SH-SY5Y (cell line): ENCODE results near the gene VPS52.

Experiments used
- GATA2 ChIP-seq: IDR thresholded peaks from 2 replicates; pipeline ENCODE4 v1.6.1; 2011; ENCODE audit warnings: mild to moderate bottlenecking, low read depth, low read length
- GATA3 ChIP-seq: IDR thresholded peaks from 2 replicates; pipeline ENCODE4 v1.6.1; 2011; ENCODE audit warnings: low read depth, mild to moderate bottlenecking, low read length, moderate library complexity

Gene VPS52

DNA sequence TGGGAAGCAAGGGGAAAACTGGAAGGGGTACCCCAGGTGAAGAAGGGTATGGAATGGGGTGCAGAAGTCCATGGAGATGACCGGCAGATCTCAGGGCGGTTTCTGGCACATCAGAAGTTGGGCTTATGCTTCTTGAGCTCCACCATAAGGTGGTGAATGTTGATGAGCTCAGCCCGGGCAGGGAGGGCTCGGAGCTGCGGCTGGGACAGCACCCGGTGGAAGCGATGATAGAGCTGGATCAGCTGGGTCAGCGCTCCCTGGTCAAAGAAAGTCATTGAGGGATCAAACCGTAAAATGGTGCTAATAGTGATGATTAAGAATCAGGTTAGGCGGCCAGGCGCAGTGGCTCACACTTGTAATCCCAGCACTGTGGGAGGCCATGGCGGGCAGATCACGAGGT lies 20.9 kb downstream of the VPS52 start:
- no peak for TF ChIP-seq GATA3
- no peak for TF ChIP-seq GATA2

GRCh38 chr6:33249732-33250630 lies 21.7 kb downstream of the VPS52 start:
- no peak for TF ChIP-seq GATA2
- no peak for TF ChIP-seq GATA3

- TF ChIP-seq GATA3 (no peak), GATA2 (no peak; the same call in 1 of the 2 replicates)
Measured at GRCh38 chr6:33248932-33249731, 22.5 kb downstream of the VPS52 start.

GRCh38 chr6:33248643-33248931 lies 23.1 kb downstream of the VPS52 start:
- TF ChIP-seq GATA2 (no peak), GATA3 (no peak)

DNA sequence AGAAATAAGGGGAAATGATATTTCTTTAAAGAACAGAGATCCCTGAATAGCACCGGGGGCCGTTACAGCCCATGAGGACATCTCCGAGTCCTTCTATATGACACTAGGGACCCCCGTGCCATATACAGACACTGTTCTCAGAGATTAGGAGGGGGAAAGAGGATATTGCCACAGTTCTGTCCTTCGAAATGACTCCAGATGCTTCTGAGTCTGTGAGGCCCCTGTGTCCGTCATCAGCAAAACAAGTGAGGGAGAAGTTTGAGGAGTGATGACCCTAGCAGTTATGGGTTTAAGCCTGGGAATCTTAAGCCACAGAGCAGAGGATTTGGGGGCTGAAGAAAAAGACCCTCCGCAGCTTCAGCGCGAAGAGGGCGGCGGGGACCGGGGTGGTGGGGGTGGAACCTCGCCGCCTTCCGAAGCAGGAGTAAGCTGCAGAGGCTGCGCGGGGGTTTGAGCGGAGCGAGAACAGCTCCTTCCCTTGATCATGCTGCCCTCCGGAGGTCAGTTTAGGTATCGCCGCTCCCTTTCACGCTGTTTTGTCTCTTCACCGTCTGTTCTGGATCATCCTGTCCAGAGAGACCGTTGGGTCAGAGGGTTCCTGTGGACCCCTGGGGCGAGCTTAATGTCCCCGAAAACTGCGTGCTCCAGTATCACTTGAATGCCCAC lies 23.6 kb downstream of the VPS52 start:
- TF ChIP-seq GATA2 (no peak), GATA3 (no peak)

DNA sequence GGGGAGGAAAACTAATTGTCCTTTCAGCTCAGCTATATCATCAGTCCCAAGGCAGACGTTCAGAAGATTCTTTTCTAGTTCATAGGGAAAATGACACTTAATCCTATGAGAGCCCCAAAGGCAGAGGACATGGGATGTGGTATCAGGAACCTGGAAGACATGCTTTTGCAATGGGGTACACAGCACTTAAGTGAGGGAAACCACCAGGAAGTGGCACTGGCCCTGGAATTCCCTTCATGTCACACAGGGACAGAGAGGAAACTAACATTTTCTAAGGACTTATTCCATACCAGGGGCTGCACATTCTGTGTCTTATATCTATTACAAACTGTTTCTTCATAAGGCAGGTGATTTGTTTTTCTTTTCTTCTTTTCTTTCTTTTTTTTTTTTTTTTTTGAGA lies 28.2 kb downstream of the VPS52 start:
- TF ChIP-seq GATA2 (no peak), GATA3 (no peak)

DNA sequence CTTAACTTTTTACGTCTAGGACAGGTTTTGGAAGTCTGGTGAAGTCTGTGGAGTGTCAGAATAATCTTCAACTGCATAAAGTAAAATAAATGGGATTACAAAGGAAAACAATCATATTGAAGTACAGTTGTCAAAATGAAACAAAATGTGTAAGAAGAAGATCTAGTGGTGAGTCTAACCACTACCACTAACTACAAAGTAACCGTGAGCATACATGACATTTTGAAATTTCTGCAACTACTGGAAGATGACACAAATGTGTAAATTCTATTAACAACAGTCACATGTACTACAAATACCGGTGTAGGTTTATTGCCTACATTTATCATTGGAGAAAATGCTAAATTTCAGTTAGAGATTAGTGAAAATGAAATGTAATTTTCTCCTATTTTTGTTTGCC lies 29.7 kb downstream of the VPS52 start:
- no peak for TF ChIP-seq GATA2
- TF ChIP-seq GATA3: no peak

DNA sequence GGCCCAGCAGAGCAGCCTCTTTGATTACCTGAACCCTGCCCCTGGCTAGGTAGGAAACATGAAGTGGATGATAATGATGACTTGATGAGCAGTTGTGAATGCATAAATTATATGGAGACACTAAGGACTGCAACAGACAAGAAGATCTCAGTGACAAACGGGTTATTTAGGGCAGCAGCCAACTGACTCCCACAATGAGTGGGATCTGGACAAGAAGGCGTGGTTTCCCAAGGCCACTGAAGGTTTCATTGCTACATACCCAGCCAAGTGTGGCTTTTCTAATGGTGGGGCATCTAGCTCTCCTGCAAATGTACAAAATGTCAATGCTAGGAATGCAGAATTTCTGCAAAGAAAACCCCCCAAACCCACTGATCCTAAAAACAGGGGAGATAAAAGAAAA lies 33.9 kb downstream of the VPS52 start:
- TF ChIP-seq GATA3: no peak
- TF ChIP-seq GATA2: no peak

DNA sequence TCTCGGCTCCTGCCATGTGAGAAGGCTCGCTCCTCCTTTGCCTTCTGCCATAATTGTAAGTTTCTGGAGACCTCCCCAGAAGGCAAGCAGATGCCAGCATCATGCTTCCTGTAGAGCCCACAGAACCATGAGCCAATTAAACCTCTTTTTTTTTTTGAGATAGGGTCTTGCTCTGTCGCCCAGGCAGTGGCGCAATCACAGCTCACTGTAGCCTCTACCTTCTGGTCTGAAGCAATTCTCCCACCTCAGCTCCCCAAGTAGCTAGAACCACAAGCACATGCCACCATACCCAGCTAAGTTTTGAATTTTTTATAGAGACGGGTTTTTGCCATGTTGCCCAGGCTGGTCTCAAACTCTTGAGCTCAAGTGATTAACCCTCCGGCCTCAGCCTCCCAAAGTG lies 34.8 kb downstream of the VPS52 start:
- TF ChIP-seq GATA3: no peak
- TF ChIP-seq GATA2: no peak

DNA sequence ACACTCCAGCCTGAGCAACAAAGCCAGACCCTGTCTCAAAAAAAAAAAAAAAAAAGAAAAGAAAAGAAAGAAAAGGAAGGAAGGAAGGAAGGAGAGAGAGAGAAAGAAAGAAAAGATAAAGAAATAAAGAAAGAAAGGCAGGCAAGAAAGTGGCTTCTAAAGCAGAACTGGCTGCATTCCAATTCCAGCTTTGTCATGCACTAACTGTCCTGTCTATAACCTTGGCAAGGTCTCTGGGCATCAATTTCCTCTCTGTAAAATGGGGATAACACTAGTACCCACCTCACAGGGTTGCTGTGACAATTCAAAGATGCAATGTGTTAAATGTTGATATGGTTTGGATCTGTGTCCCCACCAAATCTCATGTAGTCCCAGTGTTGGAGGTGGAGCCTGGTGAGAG lies 35.3 kb downstream of the VPS52 start:
- TF ChIP-seq GATA3: no peak

- TF ChIP-seq GATA2: no peak
- TF ChIP-seq GATA3: no peak
Measured at GRCh38 chr6:33235221-33235634, 36.4 kb downstream of the VPS52 start.

DNA sequence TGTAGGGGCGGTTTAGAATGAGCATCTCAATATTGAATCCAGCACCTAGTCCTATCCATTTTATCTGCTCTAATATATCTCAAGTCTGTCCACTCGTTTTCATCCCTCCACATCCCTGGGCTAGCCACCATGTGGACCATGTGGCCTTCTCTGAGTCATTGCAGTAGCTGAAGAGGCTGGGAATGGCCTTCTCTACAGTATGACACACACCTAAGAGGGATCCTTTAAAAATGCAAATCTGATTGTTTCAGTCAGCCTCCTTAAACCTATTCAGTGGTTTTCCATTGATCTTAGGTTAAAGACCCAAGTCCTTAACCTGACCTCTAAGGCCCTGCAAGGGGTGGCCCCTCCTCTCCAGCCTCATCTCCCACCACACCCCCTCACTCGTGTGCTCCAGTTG lies 54.0 kb downstream of the VPS52 start:
- no peak for TF ChIP-seq GATA2

- TF ChIP-seq GATA2 (no peak), GATA3 (no peak)
Measured at GRCh38 chr6:33217246-33217645, 54.4 kb downstream of the VPS52 start.

- TF ChIP-seq GATA3 (no peak), GATA2 (no peak)
Measured at GRCh38 chr6:33216117-33216649, 55.5 kb downstream of the VPS52 start.
